GM12873 (cell line): ENCODE data around the gene SLC35F3.

Source experiments
- TF ChIP-seq, protein P1 (sequence below): IDR thresholded peaks from 2 replicates; pipeline ENCODE4 v1.5.1; 2012; ENCODE audit warnings: low read depth, mild to moderate bottlenecking, moderate library complexity, low read length, control low read depth; ENCODE audit not compliant: insufficient read depth; ENCODE audit errors: missing control alignments

Gene SLC35F3

DNA sequence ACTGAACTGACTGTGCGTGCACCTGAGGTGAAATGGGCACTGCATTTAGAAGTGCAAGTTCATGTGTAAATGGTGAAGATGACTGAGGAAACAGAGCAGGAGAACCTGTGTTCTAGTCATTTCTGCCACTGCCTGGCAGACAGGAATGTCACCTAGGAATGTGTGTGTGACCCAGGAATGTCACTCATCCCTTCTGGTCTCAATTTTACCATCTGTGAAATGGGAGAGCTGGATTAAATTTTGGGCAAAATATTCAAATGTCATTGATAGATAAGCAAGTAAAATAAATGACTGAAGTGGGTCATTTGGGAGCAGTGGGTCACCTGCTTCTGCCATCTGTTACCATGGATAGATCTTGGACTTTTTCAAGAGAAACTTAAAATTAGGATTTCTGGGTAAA is 42.2 kb downstream of the SLC35F3 start:
- TF ChIP-seq, protein P1, sequence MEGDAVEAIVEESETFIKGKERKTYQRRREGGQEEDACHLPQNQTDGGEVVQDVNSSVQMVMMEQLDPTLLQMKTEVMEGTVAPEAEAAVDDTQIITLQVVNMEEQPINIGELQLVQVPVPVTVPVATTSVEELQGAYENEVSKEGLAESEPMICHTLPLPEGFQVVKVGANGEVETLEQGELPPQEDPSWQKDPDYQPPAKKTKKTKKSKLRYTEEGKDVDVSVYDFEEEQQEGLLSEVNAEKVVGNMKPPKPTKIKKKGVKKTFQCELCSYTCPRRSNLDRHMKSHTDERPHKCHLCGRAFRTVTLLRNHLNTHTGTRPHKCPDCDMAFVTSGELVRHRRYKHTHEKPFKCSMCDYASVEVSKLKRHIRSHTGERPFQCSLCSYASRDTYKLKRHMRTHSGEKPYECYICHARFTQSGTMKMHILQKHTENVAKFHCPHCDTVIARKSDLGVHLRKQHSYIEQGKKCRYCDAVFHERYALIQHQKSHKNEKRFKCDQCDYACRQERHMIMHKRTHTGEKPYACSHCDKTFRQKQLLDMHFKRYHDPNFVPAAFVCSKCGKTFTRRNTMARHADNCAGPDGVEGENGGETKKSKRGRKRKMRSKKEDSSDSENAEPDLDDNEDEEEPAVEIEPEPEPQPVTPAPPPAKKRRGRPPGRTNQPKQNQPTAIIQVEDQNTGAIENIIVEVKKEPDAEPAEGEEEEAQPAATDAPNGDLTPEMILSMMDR: no peak

DNA sequence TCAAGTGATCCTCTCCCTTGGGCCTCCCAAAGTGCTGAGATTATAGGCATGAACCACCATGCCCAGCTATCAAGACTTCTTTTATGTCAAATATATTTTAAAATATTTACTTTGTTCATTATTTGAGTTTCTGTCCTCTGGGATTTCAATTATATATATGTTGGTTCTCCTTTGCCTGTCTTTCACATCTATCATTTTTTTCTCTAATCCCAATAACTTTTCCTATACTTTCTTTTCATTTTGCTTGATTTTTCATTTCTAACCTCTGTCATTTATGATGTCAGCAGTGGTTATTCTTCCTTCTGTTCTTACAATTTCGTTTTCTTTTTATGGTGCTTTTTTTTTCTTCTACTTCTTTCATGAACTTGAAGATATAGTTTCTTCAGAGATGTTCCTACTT is 47.3 kb downstream of the SLC35F3 start:
- TF ChIP-seq, protein P1: no peak

DNA sequence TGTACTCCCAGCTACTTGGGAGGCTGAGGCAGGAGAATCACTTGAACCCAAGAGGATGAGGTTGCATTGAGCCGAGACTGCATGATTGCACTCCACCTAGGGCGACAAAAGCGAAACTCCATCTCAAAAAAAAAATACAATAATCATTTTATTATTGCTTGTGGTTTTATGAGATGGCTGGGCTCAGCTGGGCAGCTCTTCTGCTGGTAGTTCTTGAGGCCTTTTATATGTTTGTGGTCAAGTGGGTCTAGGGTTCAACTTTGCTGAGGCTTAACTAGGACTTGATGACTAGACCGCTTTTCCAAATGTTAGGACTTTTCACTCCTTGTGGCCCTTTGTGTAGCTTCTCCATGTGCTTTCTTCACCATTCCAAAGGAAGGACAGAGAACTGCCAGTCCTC is 53.2 kb downstream of the SLC35F3 start:
- TF ChIP-seq, protein P1: no peak

DNA sequence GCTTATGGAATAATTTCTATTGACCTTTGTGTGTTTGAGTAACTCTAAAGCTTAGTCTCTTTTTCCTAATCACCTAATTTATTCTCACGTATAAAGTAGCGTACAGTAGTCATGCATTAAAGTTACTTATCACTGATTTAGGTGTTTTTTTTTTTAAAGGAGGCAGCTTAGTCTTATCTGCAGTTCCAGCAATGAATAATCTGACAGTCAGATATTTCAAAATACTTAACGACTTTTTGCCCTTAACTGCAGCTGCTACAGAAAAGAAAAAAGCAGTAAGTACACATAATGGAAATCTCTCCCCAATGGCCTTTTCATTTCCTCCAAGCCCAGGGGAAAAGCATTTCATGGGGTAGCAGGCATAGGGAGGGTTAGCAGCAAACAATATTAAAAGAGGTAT is 54.6 kb downstream of the SLC35F3 start:
- TF ChIP-seq, protein P1: no peak

DNA sequence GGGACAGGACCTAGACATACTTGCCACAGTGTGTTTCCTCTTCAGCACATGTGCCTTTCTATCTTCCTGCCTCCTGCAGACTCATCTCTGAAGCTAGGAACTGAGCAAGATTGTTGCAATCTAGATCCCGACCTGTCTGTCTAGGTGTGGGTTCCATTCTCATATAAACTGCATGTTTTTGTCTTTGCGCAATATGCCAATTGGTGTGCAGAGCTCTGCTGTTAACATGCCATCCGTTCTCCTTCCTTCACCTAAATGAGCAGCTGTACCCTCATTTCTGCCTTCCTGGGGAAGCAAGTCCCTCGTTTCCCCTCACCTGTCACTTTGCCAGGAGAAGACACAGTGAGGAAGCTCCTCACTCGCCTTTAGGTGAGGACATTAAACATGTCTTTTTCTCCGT is 55.5 kb downstream of the SLC35F3 start:
- TF ChIP-seq, protein P1: no peak

DNA sequence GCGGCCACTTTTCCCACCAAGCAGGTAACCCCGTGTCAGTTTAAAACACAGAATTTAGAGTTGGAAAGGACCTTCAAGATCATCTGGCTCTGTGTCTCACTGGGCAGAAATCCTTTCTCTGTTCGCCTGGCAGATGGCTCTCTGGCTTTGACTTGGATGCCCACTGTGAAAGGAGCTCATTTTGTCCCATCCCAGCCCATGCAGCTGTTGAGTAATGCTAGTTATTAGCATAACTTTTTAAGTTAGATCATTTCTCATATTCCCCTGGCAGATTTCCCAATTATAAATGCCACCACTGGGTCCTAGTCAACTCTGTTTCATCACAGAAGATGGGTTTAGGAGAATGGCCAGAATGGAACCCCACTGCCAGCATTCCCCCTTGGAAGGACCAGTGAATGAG is 55.9 kb downstream of the SLC35F3 start:
- TF ChIP-seq, protein P1: no peak

DNA sequence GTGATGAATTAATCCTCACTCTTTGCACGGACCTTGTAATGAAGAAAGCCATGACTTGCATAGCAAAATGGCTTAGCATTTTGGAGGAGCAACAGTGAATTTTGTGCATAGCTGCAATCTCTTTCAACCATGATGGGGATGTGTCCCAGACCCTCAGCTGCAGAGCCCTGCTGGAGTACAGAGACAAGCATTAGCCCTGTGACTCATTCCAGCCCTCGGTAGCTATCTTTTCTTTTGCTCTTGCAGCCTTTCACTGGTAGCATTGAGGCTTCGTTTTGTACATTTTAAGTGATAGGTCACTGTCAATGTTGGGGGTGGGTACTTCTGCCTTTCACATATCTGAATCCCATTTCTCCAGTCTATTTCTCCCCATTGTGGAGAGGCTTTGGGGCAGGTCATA is 58.4 kb downstream of the SLC35F3 start:
- TF ChIP-seq, protein P1: no peak

DNA sequence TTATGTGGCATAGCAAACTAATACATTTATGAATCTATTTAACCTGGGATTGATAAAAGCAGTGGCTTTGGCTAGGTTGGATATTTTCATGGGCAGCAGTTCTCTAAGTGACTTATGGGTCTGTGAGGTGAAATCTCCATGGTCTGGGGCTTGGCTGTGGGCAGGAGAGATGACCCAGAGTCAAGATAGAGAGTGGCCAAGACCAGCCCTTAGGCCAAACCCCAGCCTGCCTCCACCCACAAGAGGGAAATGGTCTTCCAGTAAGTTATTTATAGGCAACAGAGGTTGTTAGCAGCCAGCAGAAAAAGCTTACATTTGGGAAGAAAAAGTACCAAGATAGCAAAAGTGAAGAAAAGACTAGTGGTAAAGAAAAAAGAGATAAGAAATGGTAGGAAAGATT is 61.4 kb downstream of the SLC35F3 start:
- TF ChIP-seq, protein P1: no peak
